Caco-2 (cell line): ENCODE data around the gene ATP6V1C2. TPM values are rescaled to one million over a fixed set of nuclear protein-coding genes. Genes with fewer than 3 reads are reported as not detected.

Experiments used
- BruUV-seq: library from RNA; stranded (reverse); fragments of 400-500 nt; replicated peaks from 2 replicates; lab custom pipeline; 2021; lab: Mats Ljungman, UMichigan
- CTCF ChIA-PET: fragments of 300-600 bp; sonication (Branson Sonifier 250); formaldehyde crosslinking; loops from one replicate; lab custom pipeline; 2022; ENCODE audit warnings: antibody characterized with exemption; lab: Charles Lee
- POLR2A ChIA-PET: fragments of 300-600 bp; sonication (Branson Sonifier 250); formaldehyde crosslinking; loops from one replicate; lab custom pipeline; 2022; ENCODE audit warnings: antibody characterized with exemption; lab: Charles Lee
- DNase-seq, 2 experiments: peaks; one replicate each; pipeline versions ENCODE4 v3.0.0 to v3.0.0-alpha.2; 2020 to 2022
- H3K27me3 ChIP-seq: replicated peaks from 2 replicates; pipeline ENCODE4 v1.6.0; 2011; ENCODE audit warnings: low read length; ENCODE audit not compliant: control insufficient read depth, insufficient read depth
- H3K36me3 ChIP-seq: 2 replicates; pipeline ENCODE4 v1.5.1; 2011; ENCODE audit warnings: low read length; ENCODE audit not compliant: control insufficient read depth, insufficient read depth
- H3K4me1 ChIP-seq: fragments of 250-450 bp; sonication (Bioruptor Pico); 2 replicates; pipeline ENCODE4 v1.5.1; 2020; ENCODE audit warnings: mild to moderate bottlenecking
- H3K4me3 ChIP-seq: 2 replicates; pipeline ENCODE4 v1.5.1; 2011; ENCODE audit warnings: low read depth, mild to moderate bottlenecking, control low read depth, low read length
- H3K9me3 ChIP-seq: fragments of 250-450 bp; sonication (Bioruptor Pico); 2 replicates; pipeline ENCODE4 v1.5.1; 2020; ENCODE audit warnings: mild to moderate bottlenecking, moderate library complexity
- H3K27ac Mint-ChIP-seq: one replicate; pipeline ENCODE4 v1.8.0; 2022; ENCODE audit warnings: mixed read lengths; ENCODE audit not compliant: unreplicated experiment
- H3K27me3 Mint-ChIP-seq: one replicate; pipeline ENCODE4 v1.8.0; 2022; ENCODE audit warnings: mixed read lengths; ENCODE audit not compliant: insufficient read depth, unreplicated experiment
- H3K36me3 Mint-ChIP-seq: one replicate; pipeline ENCODE4 v1.8.0; 2022; ENCODE audit warnings: mild to moderate bottlenecking, mixed read lengths; ENCODE audit not compliant: insufficient read depth, unreplicated experiment
- H3K4me1 Mint-ChIP-seq: one replicate; pipeline ENCODE4 v1.8.0; 2022; ENCODE audit warnings: low read depth, mixed read lengths; ENCODE audit not compliant: unreplicated experiment
- H3K4me3 Mint-ChIP-seq: one replicate; pipeline ENCODE4 v1.8.0; 2022; ENCODE audit warnings: mild to moderate bottlenecking, moderate library complexity, mixed read lengths; ENCODE audit not compliant: unreplicated experiment
- H3K9me3 Mint-ChIP-seq: one replicate; pipeline ENCODE4 v1.8.0; 2022; ENCODE audit warnings: mixed read lengths; ENCODE audit not compliant: unreplicated experiment
- intact Hi-C: fragments of 100-400 bp; cut with micrococcal nuclease; formaldehyde crosslinking; loops from one replicate; pipeline ENCODE4 v1.10.0; 2022; ENCODE audit not compliant: unreplicated experiment
- total RNA-seq: library from RNA; stranded (reverse); gene quantifications from 2 replicates; pipeline ENCODE4 v1.2.3, GENCODE V29; 2022
- TF ChIP-seq, protein P1 (sequence below), 2 experiments: fragments of 200-600 bp in 1 of 2; IDR thresholded peaks; 1 replicate in 1 of 2; 2 replicates in 1 of 2; pipeline versions ENCODE4 v1.5.1 to v1.8.0; 2011 to 2022; ENCODE audit warnings: antibody characterized with exemption in 1 of 2, control low read depth in 1 of 2, inconsistent platforms in 1 of 2, low read depth in 1 of 2, low read length in 1 of 2, mild to moderate bottlenecking in 1 of 2, moderate library complexity in 1 of 2; ENCODE audit not compliant: insufficient read depth in 1 of 2, severe bottlenecking in 1 of 2, unreplicated experiment in 1 of 2

ATP6V1C2 gene
- total RNA-seq, 1 experiment from 2014 or later = 4.2 TPM

DNA sequence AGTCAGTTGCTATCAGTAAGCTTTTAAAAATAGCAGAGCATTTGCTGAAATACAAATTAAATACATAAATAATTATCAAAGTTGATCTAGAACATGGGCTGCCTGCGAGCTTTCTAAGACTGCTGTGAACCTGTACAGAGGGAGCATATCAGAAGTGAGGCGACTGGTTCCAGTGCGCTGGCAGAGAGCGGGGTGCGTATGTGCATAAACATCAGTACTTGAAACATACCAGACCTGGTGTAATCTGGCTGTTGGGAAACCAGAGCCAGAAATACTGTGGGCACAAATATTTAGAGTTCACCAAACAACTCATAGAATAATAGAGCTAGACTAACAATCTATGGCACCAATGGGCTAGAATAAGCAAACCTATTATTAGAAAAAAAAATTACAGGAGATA lies 63.8 kb downstream of the ATP6V1C2 start:
- Mint-ChIP-seq H3K36me3 (peaks cover 94% of the 10 kb centered on the region), H3K4me1 (peaks cover 8% of the 10 kb centered on the region), H3K4me3 (no peak overlapping the region), H3K27ac (no peak overlapping the region), H3K27me3 (no peaks in the 10 kb centered on the region), H3K9me3 (no peaks in the 10 kb centered on the region)
- no peak overlapping the region for H3K4me3 ChIP-seq
- no peaks in the 10 kb centered on the region for H3K9me3 ChIP-seq
- ChIA-PET CTCF (no interaction called here), POLR2A (no interaction called here)
- H3K4me1 ChIP-seq = peaks cover 5% of the 10 kb centered on the region; the same call in 1 of the 2 replicates
- peaks cover 8% of the 10 kb centered on the region for H3K36me3 ChIP-seq
- TF ChIP-seq, protein P1, sequence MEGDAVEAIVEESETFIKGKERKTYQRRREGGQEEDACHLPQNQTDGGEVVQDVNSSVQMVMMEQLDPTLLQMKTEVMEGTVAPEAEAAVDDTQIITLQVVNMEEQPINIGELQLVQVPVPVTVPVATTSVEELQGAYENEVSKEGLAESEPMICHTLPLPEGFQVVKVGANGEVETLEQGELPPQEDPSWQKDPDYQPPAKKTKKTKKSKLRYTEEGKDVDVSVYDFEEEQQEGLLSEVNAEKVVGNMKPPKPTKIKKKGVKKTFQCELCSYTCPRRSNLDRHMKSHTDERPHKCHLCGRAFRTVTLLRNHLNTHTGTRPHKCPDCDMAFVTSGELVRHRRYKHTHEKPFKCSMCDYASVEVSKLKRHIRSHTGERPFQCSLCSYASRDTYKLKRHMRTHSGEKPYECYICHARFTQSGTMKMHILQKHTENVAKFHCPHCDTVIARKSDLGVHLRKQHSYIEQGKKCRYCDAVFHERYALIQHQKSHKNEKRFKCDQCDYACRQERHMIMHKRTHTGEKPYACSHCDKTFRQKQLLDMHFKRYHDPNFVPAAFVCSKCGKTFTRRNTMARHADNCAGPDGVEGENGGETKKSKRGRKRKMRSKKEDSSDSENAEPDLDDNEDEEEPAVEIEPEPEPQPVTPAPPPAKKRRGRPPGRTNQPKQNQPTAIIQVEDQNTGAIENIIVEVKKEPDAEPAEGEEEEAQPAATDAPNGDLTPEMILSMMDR (IDR thresholded peaks at IDR 0.05; ENCODE audit: insufficient read depth in 1 of 2, low read depth in 1 of 2, low read length in 1 of 2, severe bottlenecking in 1 of 2, unreplicated experiment in 1 of 2) = no peak
- intact Hi-C loops = no loop called here
- BruUV-seq = no TSS peak
- no peaks in the 10 kb centered on the region for H3K27me3 ChIP-seq
- no peak for DNase-seq

DNA sequence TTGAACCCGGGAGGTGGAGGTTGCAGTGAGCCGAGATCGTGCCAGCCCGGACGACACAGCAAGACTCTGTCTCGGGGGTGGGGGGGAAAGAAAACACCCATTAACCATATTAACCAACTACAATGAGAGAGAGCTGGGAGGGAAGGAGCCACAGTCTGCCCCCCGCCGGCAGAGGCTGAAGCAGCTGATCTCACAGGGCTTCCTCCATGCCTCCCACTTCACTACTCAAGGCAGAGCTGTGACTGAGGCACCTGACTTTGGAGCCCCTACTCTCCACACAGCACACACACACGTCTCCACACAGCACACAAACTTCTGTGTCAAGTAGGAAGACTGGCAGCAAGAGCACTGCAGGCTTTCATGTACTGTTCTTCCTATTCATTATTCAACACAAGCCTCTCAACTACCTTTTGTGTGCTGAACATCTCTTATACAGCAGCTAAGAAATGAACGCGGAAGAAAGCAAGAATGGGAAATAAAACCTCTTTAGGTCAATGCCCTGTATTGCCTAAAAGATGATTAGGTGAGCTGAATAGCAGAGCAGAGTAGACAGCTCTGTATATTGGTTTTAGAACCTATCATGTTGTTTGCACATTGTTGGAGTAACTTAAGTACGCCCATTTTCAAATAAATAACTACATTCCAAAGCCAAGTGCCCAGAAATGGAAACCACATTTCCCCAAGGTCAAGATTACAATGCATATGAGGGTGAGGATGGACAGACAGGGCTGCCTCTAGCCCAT lies 65.0 kb downstream of the ATP6V1C2 start:
- TF ChIP-seq, protein P1 (IDR thresholded peaks at IDR 0.05; ENCODE audit: insufficient read depth in 1 of 2, low read depth in 1 of 2, low read length in 1 of 2, severe bottlenecking in 1 of 2, unreplicated experiment in 1 of 2) = no peak
- peaks cover 5% of the 10 kb centered on the region; the same call in 1 of the 2 replicates for H3K4me1 ChIP-seq
- peaks cover 94% of the 10 kb centered on the region for H3K36me3 Mint-ChIP-seq
- no peaks in the 10 kb centered on the region for H3K9me3 Mint-ChIP-seq
- ChIA-PET CTCF (interaction anchor here (0.6 kb wide), 1 partner anchor 226 kb away, joined by 3 read pairs; no protein-coding TSS in a partner anchor), POLR2A (no interaction called here)
- BruUV-seq = no TSS peak
- H3K4me3 Mint-ChIP-seq = no peak overlapping the region
- peaks cover 5% of the 10 kb centered on the region for H3K36me3 ChIP-seq
- DNase-seq = no peak
- intact Hi-C loops = no loop called here
- H3K4me1 Mint-ChIP-seq = peaks cover 18% of the 10 kb centered on the region
- no peak overlapping the region for H3K27ac Mint-ChIP-seq
- no peaks in the 10 kb centered on the region for H3K27me3 Mint-ChIP-seq
- H3K9me3 ChIP-seq = no peaks in the 10 kb centered on the region
- no peaks in the 10 kb centered on the region for H3K27me3 ChIP-seq
- H3K4me3 ChIP-seq = no peak overlapping the region

DNA sequence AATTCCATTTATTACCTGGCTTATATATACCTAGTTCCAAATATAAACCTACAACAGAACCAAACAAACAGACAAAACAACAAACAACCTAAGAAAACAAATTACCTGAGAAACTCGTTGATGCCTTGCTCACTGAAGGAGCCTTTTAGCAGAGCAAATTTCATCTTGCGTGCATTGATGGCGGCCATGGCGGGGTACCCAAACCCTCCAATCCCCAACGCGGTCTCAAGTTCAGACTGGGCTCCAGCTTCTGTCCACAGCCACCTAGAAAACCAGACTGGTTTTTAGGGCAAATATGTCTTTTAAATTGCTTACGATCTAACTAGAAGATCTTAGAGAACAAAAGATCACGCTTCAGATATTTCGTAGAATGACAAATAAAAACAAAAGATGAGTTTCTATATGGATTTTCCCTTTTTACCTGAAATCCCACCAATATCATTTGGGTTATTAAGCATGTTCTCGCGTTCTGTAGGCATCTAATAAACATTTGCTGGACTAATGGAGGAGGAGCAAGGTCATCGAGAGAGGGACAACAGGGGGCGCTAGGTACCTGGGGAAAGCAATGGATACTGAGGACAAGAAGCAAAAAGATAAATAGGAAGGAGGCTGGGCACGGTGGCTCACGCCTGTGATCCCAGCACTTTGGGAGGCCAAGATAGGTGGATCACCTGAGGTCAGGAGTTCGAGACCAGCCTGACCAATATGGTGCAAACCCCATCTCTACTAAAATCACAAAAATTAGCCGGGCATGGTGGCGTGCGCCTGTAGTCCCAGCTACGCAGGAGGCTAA lies 65.9 kb downstream of the ATP6V1C2 start:
- Mint-ChIP-seq H3K27me3 (no peaks in the 10 kb centered on the region), H3K36me3 (peaks cover 94% of the 10 kb centered on the region), H3K27ac (no peak overlapping the region), H3K9me3 (no peaks in the 10 kb centered on the region), H3K4me3 (no peak overlapping the region), H3K4me1 (peaks cover 18% of the 10 kb centered on the region)
- CTCF ChIA-PET = no interaction called here
- BruUV-seq = no TSS peak
- Histone ChIP-seq H3K4me1 (peaks cover 5% of the 10 kb centered on the region; the same call in 1 of the 2 replicates), H3K36me3 (peaks cover 7% of the 10 kb centered on the region), H3K9me3 (no peaks in the 10 kb centered on the region), H3K4me3 (no peak overlapping the region), H3K27me3 (no peaks in the 10 kb centered on the region)
- POLR2A ChIA-PET = no interaction called here
- TF ChIP-seq, protein P1 (IDR thresholded peaks at IDR 0.05; ENCODE audit: insufficient read depth in 1 of 2, low read depth in 1 of 2, low read length in 1 of 2, severe bottlenecking in 1 of 2, unreplicated experiment in 1 of 2) = peak; percentile 15 to 17
- intact Hi-C loops = no loop called here
- DNase-seq = peak in 1 of 2 experiments; percentile 37
